CD8-positive, alpha-beta memory T cell (primary cell): ENCODE data around the gene PES1. TPM values are rescaled to one million over a fixed set of nuclear protein-coding genes. Genes with fewer than 3 reads are reported as not detected.
"Not testable (repeated sequence)": the region's sequence is repeated elsewhere in the genome, so short reads cannot be mapped to it uniquely, and the experiment has no call there.

Source experiments
- CTCF ChIA-PET: fragments of 350-600 bp; sonication (Branson Sonifier 250); formaldehyde crosslinking; loops from one replicate; lab custom pipeline; 2021; ENCODE audit warnings: antibody characterized with exemption; lab: Charles Lee
- POLR2A ChIA-PET: fragments of 350-600 bp; sonication (Branson Sonifier 250); formaldehyde crosslinking; loops from one replicate; lab custom pipeline; 2021; ENCODE audit warnings: antibody characterized with exemption; lab: Charles Lee
- DNase-seq, 5 donors: peaks; one replicate each; pipeline versions ENCODE4 v3.0.0 to v3.0.0-alpha.2; 2020 to 2022; ENCODE audit warnings: mixed read lengths in 1 of 5
- H3K27ac ChIP-seq: one replicate; pipeline ENCODE4 v1.7.0; 2013; ENCODE audit warnings: low read depth, mild to moderate bottlenecking, low read length, moderate library complexity
- H3K27me3 ChIP-seq: 2 replicates; pipeline ENCODE4 v1.7.0; 2013; ENCODE audit warnings: low read length, mild to moderate bottlenecking; ENCODE audit not compliant: insufficient read depth, poor library complexity, severe bottlenecking
- H3K36me3 ChIP-seq: 2 replicates; pipeline ENCODE4 v1.7.0; 2013; ENCODE audit warnings: mild to moderate bottlenecking, low read length, moderate library complexity; ENCODE audit not compliant: insufficient read depth
- H3K4me1 ChIP-seq: 2 replicates; pipeline ENCODE4 v1.7.0; 2013; ENCODE audit warnings: mild to moderate bottlenecking, low read length, moderate library complexity; ENCODE audit not compliant: insufficient read depth
- H3K4me3 ChIP-seq: 2 replicates; pipeline ENCODE4 v1.7.0; 2013; ENCODE audit warnings: mild to moderate bottlenecking, low read length
- H3K9me3 ChIP-seq: 2 replicates; pipeline ENCODE4 v1.7.0; 2013; ENCODE audit warnings: mild to moderate bottlenecking, low read length
- H3K27ac Mint-ChIP-seq, 8 donors: one replicate each; pipeline ENCODE4 v1.8.0; 2020 to 2021; ENCODE audit warnings: mixed read lengths in 8 of 8, mild to moderate bottlenecking in 6 of 8, inconsistent platforms in 3 of 8, moderate library complexity in 3 of 8
- H3K27me3 Mint-ChIP-seq, 2 donors: one replicate each; pipeline ENCODE4 v1.8.0; 2020 to 2021; ENCODE audit warnings: mixed read lengths in 2 of 2, mild to moderate bottlenecking in 1 of 2, moderate library complexity in 1 of 2
- H3K36me3 Mint-ChIP-seq, 3 donors: one replicate each; pipeline ENCODE4 v1.8.0; 2020 to 2021; ENCODE audit warnings: mixed read lengths in 3 of 3, inconsistent platforms in 1 of 3, mild to moderate bottlenecking in 1 of 3
- H3K4me1 Mint-ChIP-seq, 3 donors: one replicate each; pipeline ENCODE4 v1.8.0; 2020 to 2021; ENCODE audit warnings: mixed read lengths in 3 of 3, inconsistent platforms in 1 of 3, mild to moderate bottlenecking in 1 of 3
- H3K4me3 Mint-ChIP-seq, 7 donors: one replicate each; pipeline ENCODE4 v1.8.0; 2020 to 2021; ENCODE audit warnings: mixed read lengths in 7 of 7, mild to moderate bottlenecking in 6 of 7, moderate library complexity in 4 of 7, inconsistent platforms in 2 of 7
- H3K9me3 Mint-ChIP-seq, 5 donors: one replicate each; pipeline ENCODE4 v1.8.0; 2020 to 2022; ENCODE audit warnings: mixed read lengths in 5 of 5, mild to moderate bottlenecking in 3 of 5, moderate library complexity in 2 of 5, inconsistent platforms in 1 of 5
- polyA plus RNA-seq: library from polyadenylated mRNA; unstranded; fragments of 300-500 nt; fragmentation: Illumina TruSeq; gene quantifications from one replicate; pipeline ENCODE4 v1.2.3, GENCODE V29; 2021
- total RNA-seq, 2 experiments: library from RNA; stranded (reverse); gene quantifications; one replicate each; pipeline ENCODE4 v1.2.3, GENCODE V29; 2021

PES1 gene
- total and polyA plus RNA-seq, 3 experiments from 2014 or later, result 46.5 to 187 (median 186) TPM

- DNase-seq, result no peak
- H3K36me3 Mint-ChIP-seq, result no peaks in the 10 kb centered on the region
- Histone ChIP-seq H3K27me3 (no peaks in the 10 kb centered on the region), H3K36me3 (no peaks in the 10 kb centered on the region), H3K27ac (no peak overlapping the region), H3K4me1 (peaks cover 4% of the 10 kb centered on the region), H3K4me3 (no peak overlapping the region), H3K9me3 (no peaks in the 10 kb centered on the region)
- no peak overlapping the region for H3K27ac Mint-ChIP-seq
- no peaks in the 10 kb centered on the region for H3K9me3 Mint-ChIP-seq
- H3K4me3 Mint-ChIP-seq, result no peak overlapping the region
- peaks cover 5 to 6% (median 6%) of the 10 kb centered on the region in 3 donors for H3K4me1 Mint-ChIP-seq
- ChIA-PET CTCF (no interaction called here), POLR2A (interaction anchor here (0.7 kb wide), 1 partner anchor 288 kb away, joined by 4 read pairs; no protein-coding TSS in a partner anchor)
- peaks cover 2 to 5% of the 10 kb centered on the region in 2 donors for H3K27me3 Mint-ChIP-seq
Measured at GRCh38 chr22:30600921-30601320, 9.2 kb upstream of the PES1 start.

- ChIA-PET CTCF (no interaction called here), POLR2A (no interaction called here)
- Histone ChIP-seq H3K27ac (no peak overlapping the region), H3K4me3 (no peak overlapping the region), H3K9me3 (no peaks in the 10 kb centered on the region), H3K27me3 (no peaks in the 10 kb centered on the region), H3K36me3 (no peaks in the 10 kb centered on the region), H3K4me1 (no peaks in the 10 kb centered on the region)
- no peak for DNase-seq
- Mint-ChIP-seq H3K4me1 (no peaks in the 10 kb centered on the region), H3K9me3 (no peaks in the 10 kb centered on the region), H3K4me3 (no peak overlapping the region), H3K27ac (no peak overlapping the region), H3K27me3 (peaks cover 0 to 9% of the 10 kb centered on the region in 2 donors), H3K36me3 (no peaks in the 10 kb centered on the region)
Measured at GRCh38 chr22:30598986-30599385, 7.3 kb upstream of the PES1 start.

GRCh38 chr22:30596886-30597285 lies 5.2 kb upstream of the PES1 start:
- Histone ChIP-seq H3K4me1 (no peaks in the 10 kb centered on the region), H3K27ac (no peak overlapping the region), H3K27me3 (no peaks in the 10 kb centered on the region), H3K9me3 (no peaks in the 10 kb centered on the region), H3K36me3 (no peaks in the 10 kb centered on the region), H3K4me3 (no peak overlapping the region)
- no peak overlapping the region for H3K4me3 Mint-ChIP-seq
- no peaks in the 10 kb centered on the region for H3K36me3 Mint-ChIP-seq
- DNase-seq, result no peak
- H3K4me1 Mint-ChIP-seq, result no peaks in the 10 kb centered on the region
- ChIA-PET CTCF (no interaction called here), POLR2A (no interaction called here)
- no peaks in the 10 kb centered on the region for H3K9me3 Mint-ChIP-seq
- H3K27ac Mint-ChIP-seq, result no peak overlapping the region
- H3K27me3 Mint-ChIP-seq, result peaks cover 0 to 15% of the 10 kb centered on the region in 2 donors

GRCh38 chr22:30596199-30596598 lies 4.5 kb upstream of the PES1 start:
- ChIA-PET CTCF (interaction anchor here (0.8 kb wide), 1 partner anchor 10 kb away, joined by 3 read pairs; no protein-coding TSS in a partner anchor), POLR2A (no interaction called here)
- H3K4me1 Mint-ChIP-seq, result no peaks in the 10 kb centered on the region
- H3K4me3 Mint-ChIP-seq, result no peak overlapping the region
- no peaks in the 10 kb centered on the region for H3K9me3 ChIP-seq
- H3K4me3 ChIP-seq, result no peak overlapping the region
- no peak overlapping the region for H3K27ac ChIP-seq
- peaks cover under 1% of the 10 kb centered on the region for H3K4me1 ChIP-seq
- H3K27me3 ChIP-seq, result no peaks in the 10 kb centered on the region
- peaks cover 0 to 15% of the 10 kb centered on the region in 2 donors for H3K27me3 Mint-ChIP-seq
- no peaks in the 10 kb centered on the region for H3K9me3 Mint-ChIP-seq
- no peaks in the 10 kb centered on the region for H3K36me3 Mint-ChIP-seq
- DNase-seq, result no peak
- H3K27ac Mint-ChIP-seq, result no peak overlapping the region
- no peaks in the 10 kb centered on the region for H3K36me3 ChIP-seq

- H3K27me3 Mint-ChIP-seq, result peaks cover 0 to 13% of the 10 kb centered on the region in 2 donors
- H3K4me3 Mint-ChIP-seq, H3K9me3 ChIP-seq, DNase-seq, H3K27me3 ChIP-seq, H3K27ac Mint-ChIP-seq, H3K4me1 ChIP-seq, H3K9me3 Mint-ChIP-seq: not testable (repeated sequence)
- H3K36me3 Mint-ChIP-seq, result peaks cover 2 to 25% (median 8%) of the 10 kb centered on the region in 3 donors
- Histone ChIP-seq H3K36me3 (peaks cover 13% of the 10 kb centered on the region), H3K4me3 (peak overlapping the region; percentile 86), H3K27ac (peak overlapping the region; percentile 82)
- POLR2A ChIA-PET, result interaction anchor here (0.7 to 1.4 kb wide), 3 partner anchors 377 to 1070 kb away, joined by 3 to 4 read pairs (median 4); partner anchors contain the start of genes MORC2, PISD and TUG1
- H3K4me1 Mint-ChIP-seq, result peaks cover 0 to 13% (median 0%) of the 10 kb centered on the region in 3 donors
- CTCF ChIA-PET, result interaction anchor here (1.0 to 1.3 kb wide), 2 partner anchors 14 to 15 kb away, joined by 3 to 5 read pairs; partner anchors contain the start of gene TCN2
Measured at GRCh38 chr22:30592360-30592713, 627 bp upstream of the PES1 start.

- peaks cover 10% of the 10 kb centered on the region for H3K4me1 ChIP-seq
- no peaks in the 10 kb centered on the region for H3K27me3 ChIP-seq
- POLR2A ChIA-PET, result interaction anchor here (1.0 to 1.4 kb wide), 2 partner anchors 44 to 378 kb away, joined by 4 to 7 read pairs; partner anchors contain the start of genes MORC2, SLC35E4 and TUG1
- CTCF ChIA-PET, result interaction anchor here (1.0 to 1.9 kb wide), 2 partner anchors 12 to 44 kb away, joined by 3 to 7 read pairs; partner anchors contain the start of gene SLC35E4
- no peak overlapping the region for H3K27ac Mint-ChIP-seq
- H3K36me3 Mint-ChIP-seq, result peaks cover 11 to 36% (median 15%) of the 10 kb centered on the region in 3 donors
- H3K27ac ChIP-seq, result peak overlapping the region; percentile 82
- peaks cover 25% of the 10 kb centered on the region for H3K36me3 ChIP-seq
- peaks cover 0 to 13% (median 0%) of the 10 kb centered on the region in 3 donors for H3K4me1 Mint-ChIP-seq
- no peaks in the 10 kb centered on the region for H3K9me3 Mint-ChIP-seq
- H3K4me3 Mint-ChIP-seq, result no peak overlapping the region
- H3K9me3 ChIP-seq, result no peaks in the 10 kb centered on the region
- peaks cover 0 to 10% of the 10 kb centered on the region in 2 donors for H3K27me3 Mint-ChIP-seq
- peak overlapping the region; percentile 86 for H3K4me3 ChIP-seq
- no peak for DNase-seq
Measured at GRCh38 chr22:30591191-30591587, 521 bp downstream of the PES1 start.

- Histone ChIP-seq H3K27me3 (no peaks in the 10 kb centered on the region), H3K4me3 (no peak overlapping the region), H3K27ac (no peak overlapping the region), H3K36me3 (peaks cover 67% of the 10 kb centered on the region), H3K4me1 (peaks cover 10% of the 10 kb centered on the region), H3K9me3 (no peaks in the 10 kb centered on the region)
- H3K27ac Mint-ChIP-seq, result peak overlapping the region in 1 of 8 donors; percentile 29
- H3K9me3 Mint-ChIP-seq, result no peaks in the 10 kb centered on the region
- POLR2A ChIA-PET, result interaction anchor here (0.6 kb wide), 1 partner anchor 533 kb away, joined by 4 read pairs; no protein-coding TSS in a partner anchor
- H3K27me3 Mint-ChIP-seq, result no peaks in the 10 kb centered on the region
- H3K36me3 Mint-ChIP-seq, result peaks cover 17 to 83% (median 23%) of the 10 kb centered on the region in 3 donors
- peak overlapping the region in 1 of 7 donors; percentile 60 for H3K4me3 Mint-ChIP-seq
- peaks cover 0 to 13% (median 0%) of the 10 kb centered on the region in 3 donors for H3K4me1 Mint-ChIP-seq
- CTCF ChIA-PET, result no interaction called here
- DNase-seq, result no peak
Measured at GRCh38 chr22:30586414-30586813, 5.3 kb downstream of the PES1 start.

- no peak overlapping the region for H3K27ac ChIP-seq
- POLR2A ChIA-PET, result no interaction called here
- no peak for DNase-seq
- peaks cover 86% of the 10 kb centered on the region for H3K36me3 ChIP-seq
- no peaks in the 10 kb centered on the region for H3K9me3 ChIP-seq
- Mint-ChIP-seq H3K36me3 (peaks cover 21 to 99% (median 21%) of the 10 kb centered on the region in 3 donors), H3K9me3 (no peaks in the 10 kb centered on the region), H3K27ac (no peak overlapping the region), H3K4me3 (no peak overlapping the region), H3K4me1 (peaks cover 0 to 2% (median 0%) of the 10 kb centered on the region in 3 donors), H3K27me3 (no peaks in the 10 kb centered on the region)
- H3K27me3 ChIP-seq, result no peaks in the 10 kb centered on the region
- H3K4me3 ChIP-seq, result no peak overlapping the region
- no peaks in the 10 kb centered on the region for H3K4me1 ChIP-seq
- CTCF ChIA-PET, result no interaction called here
Measured at GRCh38 chr22:30584441-30584840, 7.3 kb downstream of the PES1 start.
